HG02571 (cell line): Measurements from ENCODE around the gene CLIC3.

Experiments used
- ATAC-seq: cut with Tn5 transposase; IDR thresholded peaks from one replicate; pipeline ENCODE4 v1.9.1; 2021; ENCODE audit warnings: mild to moderate bottlenecking, moderate library complexity; ENCODE audit not compliant: unreplicated experiment

Gene CLIC3

GRCh38 chr9:137018761-137019559 lies 22.6 kb upstream of the CLIC3 start:
- ATAC-seq, result no peak

- ATAC-seq, result no peak
Measured at GRCh38 chr9:137017791-137018497, 21.6 kb upstream of the CLIC3 start.

- ATAC-seq, result no peak
Measured at GRCh38 chr9:137017071-137017470, 20.7 kb upstream of the CLIC3 start.

- no peak for ATAC-seq
Measured at GRCh38 chr9:137016436-137016835, 20.1 kb upstream of the CLIC3 start.

GRCh38 chr9:137015976-137016375 lies 19.6 kb upstream of the CLIC3 start:
- ATAC-seq, result no peak

GRCh38 chr9:137015540-137015930 lies 19.2 kb upstream of the CLIC3 start:
- no peak for ATAC-seq

GRCh38 chr9:137014776-137015539 lies 18.6 kb upstream of the CLIC3 start:
- ATAC-seq, result no peak

GRCh38 chr9:137014166-137014565 lies 17.8 kb upstream of the CLIC3 start:
- ATAC-seq, result no peak

- no peak for ATAC-seq
Measured at GRCh38 chr9:137013571-137013940, 17.2 kb upstream of the CLIC3 start.

- ATAC-seq, result no peak
Measured at GRCh38 chr9:137012694-137013570, 16.6 kb upstream of the CLIC3 start.

- no peak for ATAC-seq
Measured at GRCh38 chr9:137011907-137012675, 15.7 kb upstream of the CLIC3 start.

- ATAC-seq, result no peak
Measured at GRCh38 chr9:137011156-137011555, 14.8 kb upstream of the CLIC3 start.

- no peak for ATAC-seq
Measured at GRCh38 chr9:137009938-137010732, 13.8 kb upstream of the CLIC3 start.

- ATAC-seq, result no peak
Measured at GRCh38 chr9:137009217-137009616, 12.8 kb upstream of the CLIC3 start.

- ATAC-seq, result no peak
Measured at GRCh38 chr9:137008312-137008711, 11.9 kb upstream of the CLIC3 start.

- ATAC-seq, result no peak
Measured at GRCh38 chr9:137007816-137008270, 11.5 kb upstream of the CLIC3 start.

- no peak for ATAC-seq
Measured at GRCh38 chr9:137007108-137007815, 10.9 kb upstream of the CLIC3 start.
